HG03066 (cell line): ENCODE data around the gene SDS.

Experiments used
- ATAC-seq: cut with Tn5 transposase; IDR thresholded peaks from one replicate; pipeline ENCODE4 v1.9.1; 2021; ENCODE audit warnings: low read depth; ENCODE audit not compliant: unreplicated experiment

The SDS gene

GRCh38 chr12:113385282-113385882 is 18.3 kb downstream of the SDS start:
- no peak for ATAC-seq

GRCh38 chr12:113384778-113385177 is 18.9 kb downstream of the SDS start:
- ATAC-seq: no peak

- no peak for ATAC-seq
Measured at GRCh38 chr12:113382206-113382605, 21.5 kb downstream of the SDS start.

- no peak for ATAC-seq
Measured at GRCh38 chr12:113381220-113381619, 22.5 kb downstream of the SDS start.

GRCh38 chr12:113378291-113378690 is 25.4 kb downstream of the SDS start:
- ATAC-seq: no peak

- ATAC-seq: no peak
Measured at GRCh38 chr12:113374823-113375428, 28.8 kb downstream of the SDS start.

GRCh38 chr12:113373969-113374368 is 29.7 kb downstream of the SDS start:
- no peak for ATAC-seq

- no peak for ATAC-seq
Measured at GRCh38 chr12:113373440-113373839, 30.2 kb downstream of the SDS start.

- no peak for ATAC-seq
Measured at GRCh38 chr12:113372371-113372770, 31.3 kb downstream of the SDS start.

- no peak for ATAC-seq
Measured at GRCh38 chr12:113371808-113372207, 31.9 kb downstream of the SDS start.

- no peak for ATAC-seq
Measured at GRCh38 chr12:113370923-113371682, 32.6 kb downstream of the SDS start.

GRCh38 chr12:113369391-113369985 is 34.2 kb downstream of the SDS start:
- ATAC-seq: no peak

GRCh38 chr12:113368331-113368730 is 35.4 kb downstream of the SDS start:
- ATAC-seq: no peak

- no peak for ATAC-seq
Measured at GRCh38 chr12:113366827-113367226, 36.9 kb downstream of the SDS start.

GRCh38 chr12:113365639-113366395 is 37.9 kb downstream of the SDS start:
- ATAC-seq: no peak

GRCh38 chr12:113364698-113365097 is 39.0 kb downstream of the SDS start:
- no peak for ATAC-seq

- no peak for ATAC-seq
Measured at GRCh38 chr12:113361574-113362370, 41.9 kb downstream of the SDS start.

GRCh38 chr12:113359939-113360748 is 43.5 kb downstream of the SDS start:
- ATAC-seq: no peak
